NCI-H1436 (cell line): ENCODE results near the gene GAD2.
"Not testable (repeated sequence)": the region's sequence is repeated elsewhere in the genome, so short reads cannot be mapped to it uniquely, and the experiment has no call there.

Source experiments
- DNase-seq: peaks from one replicate; lab custom pipeline; 2025; lab: John Stamatoyannopoulos, UW

GAD2 gene

DNA sequence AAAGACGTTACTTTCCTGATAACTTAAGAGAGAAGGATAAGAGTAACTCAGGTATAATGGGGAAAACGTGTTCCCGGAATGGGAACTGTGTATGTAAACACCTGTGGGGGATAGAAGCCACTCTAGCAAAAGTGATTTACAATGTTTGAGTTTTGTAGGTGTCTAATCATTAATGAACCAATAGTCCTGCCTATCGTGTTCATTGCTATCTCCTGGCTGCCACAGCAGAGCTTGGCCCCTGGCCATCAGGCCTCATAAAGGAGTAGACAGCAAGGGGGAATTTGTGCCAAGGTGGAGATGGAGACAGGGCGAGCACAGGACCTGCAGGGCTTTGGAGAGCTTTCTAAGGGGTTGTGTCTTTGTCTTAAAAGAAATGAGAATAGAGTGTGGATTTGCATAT, 102.1 kb downstream of the GAD2 start:
- no peak for DNase-seq

DNA sequence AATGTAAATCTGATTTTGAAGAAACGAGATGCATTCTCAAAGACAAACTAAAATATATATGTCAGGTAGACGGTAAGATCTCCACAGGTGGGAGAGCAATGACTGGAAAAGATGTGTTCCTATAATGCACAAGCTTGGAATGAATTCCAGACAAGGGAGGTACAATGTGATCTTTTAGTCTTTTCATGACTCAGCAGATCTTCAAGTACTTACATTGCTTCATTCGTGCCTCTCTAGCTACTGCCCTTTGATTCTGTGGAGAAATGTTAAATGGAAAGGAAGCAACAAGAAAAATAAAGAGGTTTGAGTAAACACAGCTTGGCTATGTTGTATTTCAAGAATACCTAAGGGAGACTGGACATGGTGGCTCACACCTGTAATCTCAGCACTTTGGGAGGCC, 106.6 kb downstream of the GAD2 start:
- no peak for DNase-seq

DNA sequence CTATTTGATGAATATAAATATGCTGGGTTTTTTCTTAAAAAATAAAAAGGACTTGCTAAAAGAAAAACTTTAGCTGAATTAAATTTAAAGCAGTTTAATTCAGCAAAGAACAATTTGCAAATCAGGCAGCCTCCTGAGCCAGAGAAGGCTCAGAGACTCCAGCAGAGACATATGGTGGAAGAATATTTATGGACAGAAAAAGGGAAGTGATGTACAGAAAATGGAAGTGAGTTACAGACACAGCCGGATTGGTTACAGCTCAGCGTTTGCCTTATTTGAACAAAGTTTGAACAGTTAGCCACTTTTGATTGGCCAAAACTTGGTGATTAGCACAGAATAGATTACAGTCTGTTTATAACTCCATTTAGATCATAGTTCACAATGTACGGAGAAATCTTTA, 110.3 kb downstream of the GAD2 start:
- DNase-seq, result no peak

DNA sequence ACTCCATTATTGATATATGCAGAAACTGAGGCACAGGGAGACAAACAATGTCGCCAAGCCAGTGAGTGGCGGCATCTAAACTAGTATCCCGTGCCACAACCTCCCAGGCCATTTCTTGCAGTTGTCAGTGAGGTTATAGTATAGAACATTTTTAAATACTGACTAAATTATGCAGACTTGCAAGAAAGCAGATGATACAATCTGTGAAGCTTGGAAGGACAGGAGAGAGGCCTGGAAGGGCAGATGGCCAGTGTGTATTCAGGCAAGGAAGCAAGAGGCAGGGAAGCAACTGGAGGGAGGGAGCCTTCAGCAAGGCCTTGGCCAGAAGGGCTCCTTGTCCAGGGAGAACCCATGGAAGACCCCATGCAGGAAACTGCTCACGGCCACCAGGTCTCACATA, 111.2 kb downstream of the GAD2 start:
- no peak for DNase-seq

DNA sequence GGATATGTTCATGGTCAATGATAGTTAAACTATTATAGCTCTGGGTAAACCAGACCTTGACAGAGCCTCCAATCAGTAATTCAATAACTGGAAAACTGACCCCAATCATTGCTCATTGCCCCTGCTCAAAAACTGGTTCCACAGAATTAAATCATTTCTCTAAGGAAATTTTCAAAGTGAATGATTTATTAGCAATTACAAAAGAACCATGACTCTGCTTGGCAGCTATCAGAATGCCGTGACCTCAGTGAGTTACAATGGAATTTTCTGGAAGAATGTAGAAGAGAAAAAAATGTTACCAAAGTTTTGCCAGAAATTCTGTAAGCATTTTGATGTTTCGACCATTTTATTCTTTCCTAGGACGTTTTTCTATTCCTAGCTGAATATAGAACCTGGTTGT, 114.8 kb downstream of the GAD2 start:
- DNase-seq, result no peak

DNA sequence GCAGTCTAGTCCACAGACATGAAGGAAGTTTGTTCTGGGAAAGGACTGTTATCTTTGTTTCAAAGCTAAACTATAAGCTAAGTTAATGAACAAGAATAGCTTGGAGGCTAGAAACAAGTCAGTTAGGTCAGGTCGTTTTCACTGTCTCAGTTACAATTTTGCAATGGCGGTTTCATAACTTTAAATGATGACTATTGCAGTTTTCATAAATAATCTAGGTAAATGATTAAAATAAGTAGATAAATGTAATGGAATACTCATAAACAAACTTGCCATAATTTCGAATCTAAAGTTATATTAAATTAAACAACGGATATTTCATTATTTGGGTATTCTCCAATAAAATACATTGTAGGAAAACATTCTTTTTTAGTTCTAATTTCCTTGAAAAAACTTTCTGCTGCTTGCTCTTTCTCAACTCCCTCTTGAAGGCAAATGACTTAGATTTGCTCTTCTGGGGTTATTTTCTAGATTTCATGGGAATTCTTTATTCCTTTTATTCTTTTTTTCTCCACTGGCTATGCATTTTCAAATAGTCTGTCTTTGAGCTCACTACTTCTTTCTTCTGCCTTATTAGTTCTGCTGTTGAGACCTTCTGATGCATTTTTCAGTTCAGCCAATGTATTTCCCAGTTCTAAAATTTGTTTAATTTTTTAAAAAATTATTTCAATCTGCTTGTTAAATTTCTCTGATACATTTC, 117.8 kb downstream of the GAD2 start:
- no peak for DNase-seq

DNA sequence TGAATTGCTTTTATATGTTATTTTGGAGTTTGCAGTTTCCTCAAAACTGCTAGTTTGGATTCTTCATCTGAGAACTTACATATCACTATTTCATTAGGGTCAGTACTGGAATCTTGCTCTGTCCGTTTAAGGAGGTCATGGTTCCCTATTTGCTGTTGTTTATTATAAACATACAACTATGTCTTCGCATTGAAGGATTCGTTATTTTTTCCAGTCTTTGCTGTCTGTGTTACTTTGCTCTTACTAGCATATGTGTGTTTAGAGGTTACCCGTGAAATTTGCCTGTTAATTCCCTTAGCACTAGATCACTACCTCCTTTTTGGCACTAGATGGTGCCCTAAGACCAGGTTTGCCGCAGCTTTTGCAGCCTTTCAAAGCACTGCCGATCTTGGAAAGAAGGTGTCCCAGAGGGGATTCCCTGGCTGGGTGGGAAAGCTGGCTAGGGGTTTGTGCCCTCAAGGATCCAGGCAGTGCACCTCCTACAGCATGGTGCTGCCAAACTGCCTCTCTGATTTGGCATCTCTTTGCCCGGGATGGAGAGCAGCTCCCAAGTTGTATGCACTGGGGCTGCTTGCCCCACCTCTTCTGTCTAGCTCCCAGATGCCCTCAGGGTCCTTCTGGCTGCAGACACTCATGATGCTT, 118.5 kb downstream of the GAD2 start:
- DNase-seq, result peak; percentile 52

DNA sequence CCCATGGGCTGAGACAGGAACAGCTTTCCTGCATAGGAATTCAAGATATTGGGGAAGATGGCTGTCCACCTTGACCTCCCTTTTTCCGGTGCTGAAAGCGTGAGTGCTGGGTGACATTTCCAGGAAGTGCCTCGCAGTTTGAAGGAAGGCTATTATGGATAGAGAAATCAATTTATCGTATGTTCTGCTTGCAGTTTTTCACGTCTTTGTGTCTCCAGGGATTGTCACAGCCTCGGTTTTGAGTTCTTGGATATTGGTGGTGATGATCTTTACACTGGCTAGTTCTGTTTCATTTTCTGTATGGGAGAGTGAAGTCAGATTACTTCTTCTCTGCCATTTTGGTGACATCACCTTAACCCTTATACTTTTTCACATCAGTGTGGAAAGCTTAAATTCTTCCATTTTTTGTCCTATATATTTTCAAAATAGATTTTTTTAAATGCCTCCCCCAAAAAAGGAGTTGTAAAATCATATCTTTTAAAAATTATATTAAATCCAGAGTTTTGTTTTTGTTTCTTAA, 119.1 kb downstream of the GAD2 start:
- DNase-seq, result no peak

DNA sequence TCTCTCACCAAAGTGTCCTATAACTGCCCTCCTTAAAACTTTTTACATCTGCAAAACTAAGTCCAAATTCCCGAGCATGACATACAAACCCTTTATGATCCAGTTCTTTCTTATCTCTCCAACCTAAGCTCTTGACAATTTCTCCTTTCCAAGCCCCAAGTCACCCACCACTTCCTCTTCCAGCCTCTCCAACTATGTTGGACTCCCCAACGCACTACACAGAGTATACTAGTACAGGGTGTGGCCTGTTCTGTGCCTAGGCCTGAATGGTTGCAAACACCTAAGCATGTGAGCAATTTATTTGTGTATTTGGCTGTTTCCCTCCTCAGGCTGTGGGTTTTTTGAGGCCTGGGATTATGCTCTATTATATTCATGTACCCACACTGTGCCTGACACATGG, 120.4 kb downstream of the GAD2 start:
- DNase-seq, result no peak

DNA sequence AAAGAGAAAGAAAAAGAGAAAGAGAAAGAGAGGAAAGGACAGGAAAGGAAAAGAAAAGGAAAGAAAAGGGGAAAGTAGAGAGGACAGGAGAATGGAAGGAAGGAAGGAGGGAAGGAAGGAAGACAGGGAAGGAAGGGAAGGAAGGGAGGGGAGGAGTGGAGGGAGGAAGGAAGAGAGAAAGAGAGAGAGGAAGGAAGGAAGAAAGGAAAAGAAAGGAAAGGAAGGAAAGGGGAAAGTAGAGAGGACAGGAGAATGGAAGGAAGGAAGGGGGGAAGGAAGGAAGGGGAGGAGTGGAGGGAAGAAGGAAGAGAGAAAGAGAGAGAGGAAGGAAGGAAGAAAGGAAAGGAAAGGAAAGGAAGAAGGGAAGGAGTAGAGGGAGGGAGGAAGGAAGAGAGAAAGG, 125.1 kb downstream of the GAD2 start:
- no peak for DNase-seq

DNA sequence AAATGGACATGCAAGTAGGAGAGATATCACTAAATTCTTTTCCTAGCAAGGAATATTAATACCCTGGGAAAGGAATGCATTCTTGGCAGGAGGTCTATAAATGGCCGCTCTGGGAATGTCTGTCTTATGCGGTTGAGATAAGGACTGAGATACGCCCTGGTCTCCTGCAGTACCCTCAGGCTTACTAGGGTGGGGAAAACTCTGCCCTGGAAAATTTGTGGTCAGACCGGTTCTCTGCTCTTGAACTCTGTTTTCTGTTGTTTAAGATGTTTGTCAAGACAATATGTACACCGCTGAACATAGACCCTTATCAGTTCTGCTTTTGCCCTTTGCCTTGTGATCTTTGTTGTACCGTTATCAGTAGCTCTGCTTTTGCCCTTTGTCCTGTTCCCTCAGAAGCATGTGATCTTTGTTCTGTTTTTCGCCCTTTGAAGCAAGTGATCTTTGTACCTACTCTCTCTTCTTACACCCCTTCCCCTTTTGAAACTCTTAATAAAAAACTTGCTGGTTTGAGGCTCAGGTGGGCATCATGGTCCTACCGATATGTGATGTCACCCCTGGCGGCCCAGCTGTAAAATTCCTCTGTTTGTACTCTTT, 132.3 kb downstream of the GAD2 start:
- not testable (repeated sequence) for DNase-seq
